Measurements from ENCODE around the gene P2RY8.
A peak's percentile ranks its signal among the peaks of the same experiment; 100 is the strongest.
"Not testable (repeated sequence)": the region's sequence is repeated elsewhere in the genome, so short reads cannot be mapped to it uniquely, and the experiment has no call there.

The P2RY8 gene

GRCh38 chrX:1516596-1517104 lies 20.3 kb downstream of the P2RY8 start:
- no peak for DNase-seq

- no peak for DNase-seq
Measured at GRCh38 chrX:1511829-1512228, 25.2 kb downstream of the P2RY8 start.

GRCh38 chrX:1511150-1511549 lies 25.8 kb downstream of the P2RY8 start:
- DNase-seq: no peak

- DNase-seq: no peak
Measured at GRCh38 chrX:1507511-1508463, 29.2 kb downstream of the P2RY8 start.

GRCh38 chrX:1506916-1507315 lies 30.1 kb downstream of the P2RY8 start:
- no peak for DNase-seq

DNA sequence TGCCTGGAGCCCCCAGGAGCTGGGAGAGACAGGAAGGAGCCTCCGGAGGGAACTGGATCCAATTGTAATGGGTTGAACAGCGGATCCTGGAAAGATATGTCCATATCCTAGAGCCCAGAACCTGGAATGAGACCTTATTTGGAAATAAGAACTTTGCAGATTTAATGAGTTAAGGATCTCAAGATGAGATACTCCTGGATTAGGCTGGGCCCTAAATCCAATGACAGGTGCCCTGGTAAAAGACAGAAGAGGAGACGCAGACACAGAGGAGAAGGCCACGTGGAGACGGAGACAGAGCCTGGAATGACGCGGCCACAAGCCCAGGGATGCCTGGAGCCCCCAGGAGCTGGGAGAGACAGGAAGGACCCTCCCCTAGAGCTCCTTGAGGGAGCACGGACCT lies 34.1 kb downstream of the P2RY8 start:
- DNase-seq: no peak

GRCh38 chrX:1502241-1502640 lies 34.7 kb downstream of the P2RY8 start:
- DNase-seq: no peak

- DNase-seq: no peak
Measured at GRCh38 chrX:1500701-1501624, 36.0 kb downstream of the P2RY8 start.

DNA sequence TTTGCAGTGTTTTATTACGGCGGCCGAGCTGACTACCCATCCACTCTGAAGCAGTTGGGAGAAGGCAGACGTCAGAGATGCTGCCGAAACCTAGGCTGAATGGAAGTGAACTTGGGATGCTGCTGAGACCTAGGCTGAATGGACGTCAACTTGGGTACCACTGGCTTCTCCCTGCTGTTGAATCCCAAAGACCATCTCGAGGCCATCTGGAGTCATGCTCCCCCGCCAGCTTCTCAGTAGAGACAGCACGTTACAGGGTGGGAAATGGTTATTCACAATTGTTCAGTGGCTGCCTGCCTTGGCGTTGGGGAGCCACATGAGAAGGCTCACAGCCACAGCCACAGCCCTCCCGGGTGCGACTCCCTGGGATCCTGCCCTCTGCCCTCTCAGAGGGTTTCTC lies 40.9 kb downstream of the P2RY8 start:
- no peak for DNase-seq

- no peak for DNase-seq
Measured at GRCh38 chrX:1493877-1494510, 43.0 kb downstream of the P2RY8 start.

DNA sequence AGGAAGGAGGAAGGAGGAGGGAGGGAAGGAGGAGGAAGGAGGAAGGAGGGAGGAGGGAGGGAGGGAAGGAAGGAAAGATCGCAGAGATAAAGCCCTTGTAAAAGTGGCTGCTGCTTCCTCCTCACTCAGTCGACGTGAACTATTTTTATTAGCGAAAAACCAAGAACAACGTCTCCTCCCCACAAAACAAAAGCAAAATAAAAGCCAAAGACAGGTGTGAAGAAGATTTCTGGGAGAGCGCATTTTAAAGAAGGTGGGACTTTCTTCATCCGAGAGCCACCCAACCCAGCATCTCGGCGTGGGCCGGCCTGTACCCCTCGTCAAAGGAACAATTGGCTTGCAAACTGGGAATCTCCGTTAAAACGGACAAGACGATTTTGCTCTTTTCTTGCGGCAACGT lies 43.6 kb downstream of the P2RY8 start:
- DNase-seq: no peak

- DNase-seq: no peak
Measured at GRCh38 chrX:1492421-1493012, 44.5 kb downstream of the P2RY8 start.

- DNase-seq: peak; percentile 65
Measured at GRCh38 chrX:1491851-1492349, 45.1 kb downstream of the P2RY8 start.

GRCh38 chrX:1491248-1491647 lies 45.7 kb downstream of the P2RY8 start:
- not testable (repeated sequence) for DNase-seq

DNA sequence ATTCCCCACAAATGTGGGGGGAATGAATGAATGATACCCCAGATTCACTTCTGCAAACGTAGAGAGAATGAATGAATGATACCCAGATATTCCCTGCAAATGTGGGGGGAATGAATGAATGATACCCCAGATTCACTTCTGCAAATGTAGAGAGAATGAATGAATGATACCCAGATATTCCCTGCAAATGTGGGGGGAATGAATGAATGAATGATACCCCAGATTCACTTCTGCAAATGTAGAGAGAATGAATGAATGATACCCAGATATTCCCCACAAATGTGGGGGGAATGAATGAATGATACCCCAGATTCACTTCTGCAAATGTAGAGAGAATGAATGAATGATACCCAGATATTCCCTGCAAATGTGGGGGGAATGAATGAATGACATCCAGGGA lies 46.3 kb downstream of the P2RY8 start:
- DNase-seq: not testable (repeated sequence)

GRCh38 chrX:1489354-1489753 lies 47.6 kb downstream of the P2RY8 start:
- DNase-seq: not testable (repeated sequence)

DNA sequence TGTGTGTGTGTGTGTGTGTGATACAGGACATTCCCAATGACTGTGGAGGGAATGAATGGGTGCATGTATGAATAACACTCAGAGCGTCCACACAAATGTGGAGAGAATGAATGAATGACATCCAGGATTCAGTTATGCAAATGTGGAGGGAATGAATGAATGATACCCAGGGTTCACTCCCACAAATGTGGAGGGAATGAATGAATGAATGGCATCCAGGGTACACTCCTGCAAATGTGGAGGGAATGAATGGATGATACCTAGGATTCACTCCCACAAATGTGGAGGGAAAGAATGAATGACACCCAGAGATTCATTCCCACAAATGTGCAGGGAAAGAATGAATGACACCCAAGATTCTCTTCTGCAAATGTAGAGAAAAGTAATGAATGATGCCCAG lies 48.2 kb downstream of the P2RY8 start:
- no peak for DNase-seq

DNA sequence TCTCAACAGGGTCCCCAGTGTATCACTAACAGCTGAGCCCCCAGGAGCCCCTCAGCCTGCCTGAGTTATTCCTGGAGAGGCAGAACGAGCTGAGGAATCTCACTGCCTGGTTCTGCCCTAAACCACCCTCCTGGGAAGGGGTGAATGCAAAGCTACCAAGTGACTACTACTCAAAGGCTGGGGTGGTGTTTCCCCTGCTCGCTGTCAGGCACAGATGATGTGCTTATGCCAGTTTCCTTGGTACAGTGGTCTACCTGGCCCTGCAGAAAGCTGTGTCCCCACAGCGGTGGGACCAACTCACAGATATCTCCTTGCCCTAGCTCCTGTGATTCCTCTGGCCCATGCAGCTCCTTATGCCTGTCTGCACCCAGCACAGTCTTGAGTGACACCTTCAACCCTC lies 48.8 kb downstream of the P2RY8 start:
- no peak for DNase-seq

DNA sequence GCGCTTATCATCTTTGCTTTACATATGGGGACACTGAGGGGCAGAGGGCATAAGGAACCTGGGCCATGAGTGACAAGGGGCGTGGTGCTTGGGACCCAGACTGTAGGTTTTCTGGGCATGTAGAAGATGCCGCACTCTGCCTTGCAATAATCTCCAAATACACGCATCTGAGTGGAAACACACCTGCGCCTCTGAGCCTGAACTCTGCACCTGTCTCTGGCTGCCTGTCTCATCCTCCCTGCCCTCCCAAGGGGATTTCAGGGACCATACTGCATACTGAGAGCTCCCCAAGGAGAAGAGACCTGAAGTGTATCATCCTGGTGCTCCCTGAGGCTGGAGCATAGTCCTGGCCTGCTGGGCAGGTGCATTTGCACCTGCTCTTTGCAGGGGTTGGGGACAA lies 49.6 kb downstream of the P2RY8 start:
- DNase-seq: no peak

GRCh38 chrX:1486749-1487361 lies 50.1 kb downstream of the P2RY8 start:
- DNase-seq: no peak

DNA sequence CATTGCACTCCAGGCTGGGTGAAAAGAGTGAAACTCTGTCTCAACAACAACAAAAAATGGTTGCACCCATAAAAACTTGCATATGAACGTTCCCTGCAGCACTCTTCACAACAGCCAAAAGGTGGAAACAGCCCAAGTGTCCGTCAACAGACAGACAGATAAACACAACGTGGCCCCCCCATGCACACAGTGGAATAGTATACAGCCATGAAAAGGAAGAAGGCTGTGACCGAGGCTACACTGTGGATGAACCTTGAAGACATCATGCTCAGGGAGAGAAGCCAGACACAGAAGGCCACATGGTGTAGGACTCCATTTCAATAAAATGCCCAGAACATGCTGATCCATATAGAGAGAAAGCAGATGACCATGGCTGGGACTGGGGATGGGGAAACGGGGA lies 50.8 kb downstream of the P2RY8 start:
- DNase-seq: no peak

GRCh38 chrX:1485033-1485432 lies 52.0 kb downstream of the P2RY8 start:
- no peak for DNase-seq

Data from activated naive CD4-positive, alpha-beta T cell treated with Interleukin-2 at 50 U/mL for 16 hours (primary cell).